Mammary epithelial cell (primary cell): ENCODE results near the gene SEMA4A.
"Not testable (repeated sequence)": the region's sequence is repeated elsewhere in the genome, so short reads cannot be mapped to it uniquely, and the experiment has no call there.

Experiments
- EZH2 ChIP-seq: IDR thresholded peaks from 2 replicates; pipeline ENCODE4 v1.6.1; 2012; ENCODE audit warnings: low read length, inconsistent platforms, borderline replicate concordance
- TF ChIP-seq, protein P1 (sequence below), 2 donors: IDR thresholded peaks in 1 of 2; conservative IDR thresholded peaks in 1 of 2; 2 replicates each; pipeline ENCODE4 v1.5.1; 2011 to 2012; ENCODE audit warnings: inconsistent platforms in 2 of 2, low read length in 2 of 2, mild to moderate bottlenecking in 2 of 2, control low read depth in 1 of 2, low read depth in 1 of 2; ENCODE audit not compliant: insufficient read depth in 1 of 2; ENCODE audit errors: extremely low read depth in 1 of 2

DNA sequence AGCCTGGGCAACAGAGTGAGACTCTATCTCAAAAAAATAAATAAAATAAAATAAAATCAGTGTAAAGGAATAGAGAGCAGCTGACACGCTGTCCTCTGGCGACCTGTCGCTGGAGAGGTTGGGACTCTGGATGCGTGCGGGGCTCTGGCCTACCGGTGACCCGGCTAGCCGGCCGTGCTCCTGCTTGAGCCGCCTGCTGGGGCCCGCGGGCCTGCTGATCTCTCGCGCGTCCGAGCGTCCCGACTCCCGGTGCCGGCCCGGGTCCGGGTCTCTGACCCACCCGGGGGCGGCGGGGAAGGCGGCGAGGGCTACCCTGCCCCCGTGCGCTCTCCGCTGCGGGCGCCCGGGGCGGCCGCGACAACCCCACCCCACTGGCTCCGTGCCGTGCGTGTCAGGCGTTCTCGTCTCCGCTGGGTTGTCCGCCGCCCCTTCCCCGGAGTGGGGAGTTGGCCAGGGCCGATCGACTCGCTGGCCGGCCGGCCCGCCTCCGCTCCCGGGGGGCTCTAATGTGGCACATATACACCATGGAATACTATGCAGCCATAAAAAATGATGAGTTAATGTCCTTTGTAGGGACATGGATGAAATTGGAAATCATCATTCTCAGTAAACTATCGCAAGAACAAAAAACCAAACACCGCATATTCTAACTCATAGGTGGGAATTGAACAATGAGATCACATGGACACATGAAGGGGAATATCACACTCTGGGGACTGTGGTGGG, 63.1 kb downstream of the SEMA4A start:
- TF ChIP-seq, protein P1, sequence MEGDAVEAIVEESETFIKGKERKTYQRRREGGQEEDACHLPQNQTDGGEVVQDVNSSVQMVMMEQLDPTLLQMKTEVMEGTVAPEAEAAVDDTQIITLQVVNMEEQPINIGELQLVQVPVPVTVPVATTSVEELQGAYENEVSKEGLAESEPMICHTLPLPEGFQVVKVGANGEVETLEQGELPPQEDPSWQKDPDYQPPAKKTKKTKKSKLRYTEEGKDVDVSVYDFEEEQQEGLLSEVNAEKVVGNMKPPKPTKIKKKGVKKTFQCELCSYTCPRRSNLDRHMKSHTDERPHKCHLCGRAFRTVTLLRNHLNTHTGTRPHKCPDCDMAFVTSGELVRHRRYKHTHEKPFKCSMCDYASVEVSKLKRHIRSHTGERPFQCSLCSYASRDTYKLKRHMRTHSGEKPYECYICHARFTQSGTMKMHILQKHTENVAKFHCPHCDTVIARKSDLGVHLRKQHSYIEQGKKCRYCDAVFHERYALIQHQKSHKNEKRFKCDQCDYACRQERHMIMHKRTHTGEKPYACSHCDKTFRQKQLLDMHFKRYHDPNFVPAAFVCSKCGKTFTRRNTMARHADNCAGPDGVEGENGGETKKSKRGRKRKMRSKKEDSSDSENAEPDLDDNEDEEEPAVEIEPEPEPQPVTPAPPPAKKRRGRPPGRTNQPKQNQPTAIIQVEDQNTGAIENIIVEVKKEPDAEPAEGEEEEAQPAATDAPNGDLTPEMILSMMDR (conservative IDR thresholded peaks at IDR 0.05 in 1 of 2, IDR thresholded peaks at IDR 0.05 in 1 of 2; ENCODE audit: extremely low read depth in 1 of 2, insufficient read depth in 1 of 2, low read depth in 1 of 2, low read length in 2 of 2) = not testable (repeated sequence)
- TF ChIP-seq EZH2 = not testable (repeated sequence)
